ENCODE measurements around the gene KCTD4. TPM values are rescaled to one million over a fixed set of nuclear protein-coding genes. Genes with fewer than 3 reads are reported as not detected.

KCTD4 gene
- total RNA-seq, 1 donor from 2014 or later = 0.64 TPM

- Histone ChIP-seq H3K4me2 (ENCODE audit: low read length) (no peak overlapping the region), H3K9me3 (ENCODE audit: insufficient read depth, low read depth, low read length) (no peaks in the 10 kb centered on the region), H3K9ac (ENCODE audit: low read length) (no peak overlapping the region), H3K36me3 (ENCODE audit: insufficient read depth, low read length) (no peaks in the 10 kb centered on the region), H2AFZ (ENCODE audit: low read depth, low read length) (no peak overlapping the region), H3K4me3 (ENCODE audit: insufficient read depth, low read depth, low read length) (no peak overlapping the region), H3K27me3 (ENCODE audit: insufficient read depth, low read length) (no peaks in the 10 kb centered on the region), H3K4me1 (ENCODE audit: insufficient read depth, low read length) (peaks cover 22% of the 10 kb centered on the region), H4K20me1 (ENCODE audit: insufficient read depth, low read length) (no peaks in the 10 kb centered on the region), H3K27ac (ENCODE audit: low read depth, low read length) (no peak overlapping the region), H3K79me2 (ENCODE audit: insufficient read depth, low read length) (peaks cover 39% of the 10 kb centered on the region)
- Mint-ChIP-seq H3K4me1 (ENCODE audit: low read depth, unreplicated experiment) (peaks cover 54% of the 10 kb centered on the region), H3K4me3 (ENCODE audit: unreplicated experiment) (no peak overlapping the region), H3K27ac (ENCODE audit: unreplicated experiment) (peak overlapping the region; percentile 13), H3K27me3 (ENCODE audit: low read depth, unreplicated experiment) (no peaks in the 10 kb centered on the region), H3K36me3 (ENCODE audit: low read depth, unreplicated experiment) (peaks cover 9% of the 10 kb centered on the region), H3K9me3 (ENCODE audit: unreplicated experiment) (no peaks in the 10 kb centered on the region)
- DNase-seq (ENCODE audit: low read depth) (no peak), FAIRE-seq (peak; percentile 39)
- TF ChIP-seq EZH2 (IDR thresholded peaks at IDR 0.05; ENCODE audit: insufficient read depth, low read length) (no peak), CTCF (IDR thresholded peaks at IDR 0.05; ENCODE audit: insufficient read depth, low read depth, low read length) (no peak)
These were observed 1.9 kb downstream of the KCTD4 start for GRCh38 chr13:45198924-45199323.

GRCh38 chr13:45198041-45198440 is 2.8 kb downstream of the KCTD4 start:
- Histone ChIP-seq H3K4me2 (ENCODE audit: low read length) (no peak overlapping the region), H3K79me2 (ENCODE audit: insufficient read depth, low read length) (peaks cover 39% of the 10 kb centered on the region), H2AFZ (ENCODE audit: low read depth, low read length) (no peak overlapping the region), H3K9ac (ENCODE audit: low read length) (no peak overlapping the region), H3K4me1 (ENCODE audit: insufficient read depth, low read length) (peaks cover 22% of the 10 kb centered on the region), H4K20me1 (ENCODE audit: insufficient read depth, low read length) (no peaks in the 10 kb centered on the region), H3K36me3 (ENCODE audit: insufficient read depth, low read length) (no peaks in the 10 kb centered on the region), H3K27ac (ENCODE audit: low read depth, low read length) (no peak overlapping the region), H3K27me3 (ENCODE audit: insufficient read depth, low read length) (no peaks in the 10 kb centered on the region), H3K9me3 (ENCODE audit: insufficient read depth, low read depth, low read length) (no peaks in the 10 kb centered on the region), H3K4me3 (ENCODE audit: insufficient read depth, low read depth, low read length) (no peak overlapping the region)
- Mint-ChIP-seq H3K9me3 (ENCODE audit: unreplicated experiment) (no peaks in the 10 kb centered on the region), H3K4me1 (ENCODE audit: low read depth, unreplicated experiment) (peaks cover 56% of the 10 kb centered on the region), H3K27me3 (ENCODE audit: low read depth, unreplicated experiment) (no peaks in the 10 kb centered on the region), H3K36me3 (ENCODE audit: low read depth, unreplicated experiment) (peaks cover 9% of the 10 kb centered on the region), H3K27ac (ENCODE audit: unreplicated experiment) (no peak overlapping the region), H3K4me3 (ENCODE audit: unreplicated experiment) (no peak overlapping the region)
- FAIRE-seq = peak; percentile 34
- no peak for TF ChIP-seq EZH2 (IDR thresholded peaks at IDR 0.05; ENCODE audit: insufficient read depth, low read length)
- no peak for TF ChIP-seq CTCF (IDR thresholded peaks at IDR 0.05; ENCODE audit: insufficient read depth, low read depth, low read length)
- DNase-seq (ENCODE audit: low read depth) = peak; percentile 46

DNA sequence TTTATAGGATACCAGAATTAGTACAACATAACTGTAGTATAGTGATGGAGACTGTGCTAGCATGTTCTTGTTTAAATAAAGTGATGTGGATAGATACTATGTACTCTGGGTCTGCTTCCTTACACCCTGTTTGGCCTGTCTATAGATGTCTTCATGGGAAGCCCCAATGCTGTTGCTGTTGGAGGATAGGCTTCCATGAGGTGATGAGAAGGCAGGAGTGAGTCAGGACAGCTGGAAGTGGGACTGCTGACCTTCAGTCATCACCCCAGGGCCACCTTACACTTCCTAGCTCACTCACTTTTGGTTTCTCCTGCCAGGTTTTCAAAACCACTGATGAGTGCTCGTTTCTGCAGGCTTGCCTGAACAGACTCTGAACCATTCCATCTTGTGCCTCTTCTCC is 4.2 kb downstream of the KCTD4 start:
- Histone ChIP-seq H3K79me2 (ENCODE audit: insufficient read depth, low read length) (peaks cover 38% of the 10 kb centered on the region), H2AFZ (ENCODE audit: low read depth, low read length) (no peak overlapping the region), H3K9ac (ENCODE audit: low read length) (no peak overlapping the region), H3K4me1 (ENCODE audit: insufficient read depth, low read length) (peaks cover 26% of the 10 kb centered on the region), H3K4me3 (ENCODE audit: insufficient read depth, low read depth, low read length) (no peak overlapping the region), H3K27ac (ENCODE audit: low read depth, low read length) (peak overlapping the region; percentile 20), H3K36me3 (ENCODE audit: insufficient read depth, low read length) (no peaks in the 10 kb centered on the region), H3K27me3 (ENCODE audit: insufficient read depth, low read length) (no peaks in the 10 kb centered on the region), H3K9me3 (ENCODE audit: insufficient read depth, low read depth, low read length) (no peaks in the 10 kb centered on the region), H3K4me2 (ENCODE audit: low read length) (peak overlapping the region; percentile 48), H4K20me1 (ENCODE audit: insufficient read depth, low read length) (no peaks in the 10 kb centered on the region)
- Mint-ChIP-seq H3K4me1 (ENCODE audit: low read depth, unreplicated experiment) (peaks cover 52% of the 10 kb centered on the region), H3K27me3 (ENCODE audit: low read depth, unreplicated experiment) (no peaks in the 10 kb centered on the region), H3K36me3 (ENCODE audit: low read depth, unreplicated experiment) (peaks cover 5% of the 10 kb centered on the region), H3K27ac (ENCODE audit: unreplicated experiment) (peak overlapping the region; percentile 93), H3K4me3 (ENCODE audit: unreplicated experiment) (no peak overlapping the region), H3K9me3 (ENCODE audit: unreplicated experiment) (no peaks in the 10 kb centered on the region)
- FAIRE-seq (peak; percentile 76), DNase-seq (ENCODE audit: low read depth) (peak; percentile 65)
- TF ChIP-seq EZH2 (IDR thresholded peaks at IDR 0.05; ENCODE audit: insufficient read depth, low read length) (no peak), CTCF (IDR thresholded peaks at IDR 0.05; ENCODE audit: insufficient read depth, low read depth, low read length) (no peak)
